ENCODE results near the gene FMNL1. TPM values are rescaled to one million over a fixed set of nuclear protein-coding genes. Genes with fewer than 3 reads are reported as not detected.
"Not testable (repeated sequence)": the region's sequence is repeated elsewhere in the genome, so short reads cannot be mapped to it uniquely, and the experiment has no call there.

Gene FMNL1, protein sequence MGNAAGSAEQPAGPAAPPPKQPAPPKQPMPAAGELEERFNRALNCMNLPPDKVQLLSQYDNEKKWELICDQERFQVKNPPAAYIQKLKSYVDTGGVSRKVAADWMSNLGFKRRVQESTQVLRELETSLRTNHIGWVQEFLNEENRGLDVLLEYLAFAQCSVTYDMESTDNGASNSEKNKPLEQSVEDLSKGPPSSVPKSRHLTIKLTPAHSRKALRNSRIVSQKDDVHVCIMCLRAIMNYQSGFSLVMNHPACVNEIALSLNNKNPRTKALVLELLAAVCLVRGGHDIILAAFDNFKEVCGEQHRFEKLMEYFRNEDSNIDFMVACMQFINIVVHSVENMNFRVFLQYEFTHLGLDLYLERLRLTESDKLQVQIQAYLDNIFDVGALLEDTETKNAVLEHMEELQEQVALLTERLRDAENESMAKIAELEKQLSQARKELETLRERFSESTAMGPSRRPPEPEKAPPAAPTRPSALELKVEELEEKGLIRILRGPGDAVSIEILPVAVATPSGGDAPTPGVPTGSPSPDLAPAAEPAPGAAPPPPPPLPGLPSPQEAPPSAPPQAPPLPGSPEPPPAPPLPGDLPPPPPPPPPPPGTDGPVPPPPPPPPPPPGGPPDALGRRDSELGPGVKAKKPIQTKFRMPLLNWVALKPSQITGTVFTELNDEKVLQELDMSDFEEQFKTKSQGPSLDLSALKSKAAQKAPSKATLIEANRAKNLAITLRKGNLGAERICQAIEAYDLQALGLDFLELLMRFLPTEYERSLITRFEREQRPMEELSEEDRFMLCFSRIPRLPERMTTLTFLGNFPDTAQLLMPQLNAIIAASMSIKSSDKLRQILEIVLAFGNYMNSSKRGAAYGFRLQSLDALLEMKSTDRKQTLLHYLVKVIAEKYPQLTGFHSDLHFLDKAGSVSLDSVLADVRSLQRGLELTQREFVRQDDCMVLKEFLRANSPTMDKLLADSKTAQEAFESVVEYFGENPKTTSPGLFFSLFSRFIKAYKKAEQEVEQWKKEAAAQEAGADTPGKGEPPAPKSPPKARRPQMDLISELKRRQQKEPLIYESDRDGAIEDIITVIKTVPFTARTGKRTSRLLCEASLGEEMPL
- polyA plus RNA-seq (ENCODE audit: insufficient read length in 3 of 3): 10 to 100 TPM in 1 of 3 donors, 1 to 10 TPM in 2; 4.7 to 11.5 (median 6.5) TPM
- long read RNA-seq, donor 1: 0 reads
- long read RNA-seq, donor 2: 0 reads
- long read RNA-seq, donor 3: 0 reads
- long read RNA-seq, donor 4: 0 reads
- long read RNA-seq, donor 5: 0 reads
- long read RNA-seq, donor 6: 0 reads
- long read RNA-seq, donor 7, partial matches to known transcripts: 0 of 7 reads
- long read RNA-seq, donor 7, other reads (novel, unspliced or antisense): 7 of 7 reads
- long read RNA-seq, donor 8: 0 reads
- long read RNA-seq, donor 9: 0 reads
- long read RNA-seq, donor 10: 0 reads
- long read RNA-seq, donor 11: 0 reads
- long read RNA-seq, donor 12: 0 reads
- long read RNA-seq, donor 13: 0 reads
- long read RNA-seq, donor 14: 0 reads
- long read RNA-seq, donor 15: 0 reads
- long read RNA-seq, donor 16: 0 reads

DNA sequence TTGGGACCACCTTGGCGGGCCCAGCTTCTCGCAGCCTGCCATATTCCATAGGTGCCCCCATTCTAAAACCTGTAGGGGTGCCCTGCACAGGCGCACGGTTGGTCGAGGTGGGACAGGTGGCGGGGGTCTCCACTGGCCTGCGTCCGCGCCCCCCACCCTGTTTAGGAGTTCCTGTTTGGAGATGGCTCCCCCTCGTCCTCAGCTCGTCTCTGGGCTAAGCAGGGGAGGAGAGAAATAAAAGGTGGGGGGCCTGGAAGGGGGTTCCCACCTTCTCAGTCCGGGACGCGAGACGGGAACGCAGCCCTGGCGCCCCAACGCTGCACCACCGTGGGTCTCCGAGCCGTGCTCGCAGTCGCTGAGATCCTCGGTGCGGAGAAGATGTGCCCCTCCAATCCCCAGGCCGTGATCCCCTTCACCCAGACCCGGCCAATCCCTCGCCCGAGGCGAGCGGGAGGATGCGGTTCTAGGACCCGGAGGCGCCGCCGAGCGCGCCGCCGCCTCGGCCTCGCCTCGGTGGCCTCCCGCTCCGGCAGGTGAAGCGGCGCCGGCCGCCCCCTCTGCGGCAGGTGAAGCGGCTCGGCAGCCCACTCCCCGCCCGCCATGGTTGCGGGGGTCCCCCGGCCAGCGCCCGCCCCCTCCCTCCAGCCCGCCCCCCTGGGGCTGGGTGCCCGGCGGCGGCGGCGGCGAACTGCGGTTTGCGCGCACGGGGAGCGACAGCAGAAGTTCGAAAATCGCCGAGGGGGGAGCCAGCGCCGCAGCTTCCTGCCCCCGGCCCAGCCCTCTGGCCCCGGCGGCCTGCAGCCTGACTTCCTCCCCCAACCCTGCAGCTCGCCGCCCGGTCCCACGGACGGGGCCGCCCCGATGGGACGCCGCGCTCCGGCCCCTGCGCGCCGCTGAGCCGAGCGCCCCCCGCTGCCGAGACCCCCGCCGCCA lies at the start of gene FMNL1:
TSS of gene FMNL1 (plus strand) at position 805 of the 933 bp plus-strand sequence. CDS start 240 bp downstream, outside the sequence.
- DNase-seq (ENCODE audit: extremely low read depth in 1 of 11, low read depth in 9 of 11, low spot score in 4 of 11): no peak

DNA sequence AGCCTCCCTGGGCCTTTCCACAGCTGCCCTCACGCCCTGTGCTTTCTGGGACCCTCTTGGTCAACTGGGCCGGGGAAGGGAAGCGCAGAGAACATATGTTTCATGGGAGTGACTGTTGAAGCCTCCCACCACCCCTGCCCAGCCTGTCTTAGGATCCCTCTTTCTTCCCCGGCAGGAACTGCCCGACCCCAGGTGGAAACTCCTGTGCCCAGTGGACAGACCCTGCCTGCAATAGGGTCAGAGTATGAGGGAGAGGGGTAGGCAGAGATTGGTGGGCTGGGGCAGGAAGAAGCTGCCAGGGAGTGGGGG lies 49.5 kb upstream of the FMNL1 start:
- DNase-seq (ENCODE audit: extremely low read depth in 1 of 11, low read depth in 9 of 11, low spot score in 4 of 11): no peak

DNA sequence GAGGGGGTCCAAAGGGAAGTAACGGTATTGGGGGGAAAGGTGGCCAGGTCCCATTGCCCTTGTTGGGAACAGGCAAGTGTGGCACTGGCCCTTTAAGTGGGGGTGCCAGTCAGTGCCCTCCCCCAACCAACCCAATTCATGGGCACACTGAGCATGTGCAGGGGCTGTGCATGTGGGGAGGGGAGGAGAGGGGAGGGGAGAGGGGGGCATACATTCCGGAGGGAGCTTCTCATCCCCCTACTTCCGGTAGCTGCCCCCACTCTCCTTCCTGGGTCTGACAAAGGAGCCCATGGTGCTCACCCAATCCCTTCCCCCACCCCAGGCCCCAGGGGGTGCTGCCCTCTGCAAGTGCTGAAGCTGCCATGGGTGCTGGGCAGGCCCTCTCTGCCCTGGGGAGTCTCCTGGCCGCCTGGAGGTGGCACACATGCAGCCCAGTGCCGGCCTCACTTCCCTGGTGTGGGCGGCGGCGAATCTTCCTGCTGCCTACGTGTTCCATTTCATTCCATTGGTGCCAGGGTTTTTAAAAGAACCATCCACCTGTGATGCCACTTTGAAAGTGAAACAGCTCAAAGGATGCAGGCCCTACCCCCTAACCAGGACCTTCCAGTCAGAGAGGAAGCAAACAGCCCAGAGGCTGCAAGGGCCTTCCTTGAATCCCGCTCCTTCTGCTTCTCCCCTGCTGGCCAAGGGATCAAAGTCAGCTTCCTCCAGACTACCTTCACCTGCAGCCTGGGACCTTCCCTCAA lies 49.0 kb upstream of the FMNL1 start:
- peak in 8 of 11 donors; percentile 67 to 87 (median 78) for DNase-seq (ENCODE audit: extremely low read depth in 1 of 11, low read depth in 9 of 11, low spot score in 4 of 11)

- no peak for DNase-seq (ENCODE audit: extremely low read depth in 1 of 11, low read depth in 9 of 11, low spot score in 4 of 11)
Measured at GRCh38 chr17:45175759-45176115, 45.9 kb upstream of the FMNL1 start.

DNA sequence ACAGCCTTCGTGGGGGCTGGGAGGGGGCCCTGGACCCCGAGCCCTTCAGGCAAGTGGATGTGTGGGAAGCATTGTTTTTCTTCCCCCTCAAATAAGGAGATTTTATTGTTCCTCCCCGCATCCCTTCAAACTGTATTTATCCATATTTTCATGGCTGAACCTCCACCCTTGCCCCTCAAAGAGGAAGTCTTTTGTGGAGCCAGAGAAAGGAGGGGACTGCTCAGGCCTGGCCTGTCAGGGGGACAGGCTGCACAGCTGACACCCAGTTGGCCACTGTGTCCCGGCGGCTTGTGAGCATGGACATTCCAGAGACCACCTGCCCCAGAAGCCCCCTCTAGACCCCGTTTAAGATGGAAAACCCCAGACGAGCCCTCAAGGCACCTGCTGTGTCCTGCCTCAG lies 44.1 kb upstream of the FMNL1 start:
- no peak for DNase-seq (ENCODE audit: extremely low read depth in 1 of 11, low read depth in 9 of 11, low spot score in 4 of 11)

DNA sequence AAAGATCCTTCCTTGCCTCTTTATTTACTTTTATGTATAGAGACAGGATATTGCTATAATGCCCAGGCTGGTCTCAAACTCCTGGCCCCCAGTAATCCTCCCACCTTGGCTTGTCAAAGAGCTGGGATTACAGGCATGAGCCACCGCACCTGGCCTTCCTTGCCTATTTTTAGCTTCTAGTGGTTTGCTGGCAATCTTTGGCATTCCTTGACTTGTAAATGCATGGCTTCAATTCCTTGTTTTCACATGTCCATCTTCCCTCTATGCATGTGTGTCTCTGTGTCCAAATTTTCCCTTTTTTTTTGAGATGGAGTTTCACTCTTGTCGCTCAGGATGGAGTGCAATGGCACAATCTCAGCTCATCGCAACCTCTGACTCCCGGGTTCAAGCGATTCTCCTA lies 37.5 kb upstream of the FMNL1 start:
- DNase-seq (ENCODE audit: extremely low read depth in 1 of 11, low read depth in 9 of 11, low spot score in 4 of 11): no peak

DNA sequence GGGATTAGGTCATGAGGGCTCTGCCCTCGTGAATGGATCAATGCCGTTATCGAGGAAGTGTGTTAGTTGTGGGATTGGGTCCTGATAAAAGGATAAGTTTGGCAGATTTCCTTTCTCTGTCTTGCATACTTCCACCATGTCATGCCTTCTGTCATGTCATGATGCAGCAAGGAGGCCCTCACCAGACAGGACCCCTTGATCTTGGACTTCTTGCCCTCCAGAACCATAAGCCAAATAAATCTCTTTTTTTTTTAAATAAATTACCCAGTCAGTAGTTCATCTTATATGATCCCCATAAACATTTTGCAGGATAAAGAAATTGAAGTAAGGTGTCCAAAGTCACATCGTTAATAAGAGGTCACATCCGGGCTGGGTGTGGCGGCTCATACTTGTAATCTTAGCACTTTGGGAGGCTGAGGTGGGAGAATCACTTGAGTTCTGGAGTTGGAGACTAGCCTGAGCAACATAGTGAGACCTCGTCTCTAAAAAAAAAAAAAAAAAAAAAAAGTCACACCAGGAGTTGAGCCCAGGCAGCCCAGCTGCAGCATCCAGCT lies 34.8 kb upstream of the FMNL1 start:
- no peak for DNase-seq (ENCODE audit: extremely low read depth in 1 of 11, low read depth in 9 of 11, low spot score in 4 of 11)

- no peak for DNase-seq (ENCODE audit: extremely low read depth in 1 of 11, low read depth in 9 of 11, low spot score in 4 of 11)
Measured at GRCh38 chr17:45189009-45189408, 32.7 kb upstream of the FMNL1 start.

GRCh38 chr17:45190503-45191255 lies 31.0 kb upstream of the FMNL1 start:
- no peak for DNase-seq (ENCODE audit: extremely low read depth in 1 of 11, low read depth in 9 of 11, low spot score in 4 of 11)

DNA sequence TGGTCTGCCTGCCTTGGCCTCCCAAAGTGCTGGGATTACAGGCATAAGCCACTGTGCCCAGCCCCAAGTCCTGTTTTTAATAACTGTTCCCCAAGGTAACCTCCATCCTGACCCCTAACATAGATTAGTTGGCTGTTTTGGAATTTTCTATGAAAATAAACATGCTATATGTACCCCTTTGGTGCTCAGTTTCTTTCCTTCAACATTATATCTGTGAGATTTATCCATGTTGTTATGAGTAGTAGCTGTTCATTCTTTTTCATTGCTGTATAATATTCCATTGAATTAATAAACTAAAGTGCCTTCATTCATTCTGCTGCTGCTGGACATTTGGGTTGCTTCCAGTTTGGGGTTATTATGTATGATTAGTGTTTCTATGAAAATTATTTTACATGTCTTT lies 26.3 kb upstream of the FMNL1 start:
- no peak for DNase-seq (ENCODE audit: extremely low read depth in 1 of 11, low read depth in 9 of 11, low spot score in 4 of 11)

GRCh38 chr17:45197108-45197507 lies 24.6 kb upstream of the FMNL1 start:
- DNase-seq (ENCODE audit: extremely low read depth in 1 of 11, low read depth in 9 of 11, low spot score in 4 of 11): no peak

DNA sequence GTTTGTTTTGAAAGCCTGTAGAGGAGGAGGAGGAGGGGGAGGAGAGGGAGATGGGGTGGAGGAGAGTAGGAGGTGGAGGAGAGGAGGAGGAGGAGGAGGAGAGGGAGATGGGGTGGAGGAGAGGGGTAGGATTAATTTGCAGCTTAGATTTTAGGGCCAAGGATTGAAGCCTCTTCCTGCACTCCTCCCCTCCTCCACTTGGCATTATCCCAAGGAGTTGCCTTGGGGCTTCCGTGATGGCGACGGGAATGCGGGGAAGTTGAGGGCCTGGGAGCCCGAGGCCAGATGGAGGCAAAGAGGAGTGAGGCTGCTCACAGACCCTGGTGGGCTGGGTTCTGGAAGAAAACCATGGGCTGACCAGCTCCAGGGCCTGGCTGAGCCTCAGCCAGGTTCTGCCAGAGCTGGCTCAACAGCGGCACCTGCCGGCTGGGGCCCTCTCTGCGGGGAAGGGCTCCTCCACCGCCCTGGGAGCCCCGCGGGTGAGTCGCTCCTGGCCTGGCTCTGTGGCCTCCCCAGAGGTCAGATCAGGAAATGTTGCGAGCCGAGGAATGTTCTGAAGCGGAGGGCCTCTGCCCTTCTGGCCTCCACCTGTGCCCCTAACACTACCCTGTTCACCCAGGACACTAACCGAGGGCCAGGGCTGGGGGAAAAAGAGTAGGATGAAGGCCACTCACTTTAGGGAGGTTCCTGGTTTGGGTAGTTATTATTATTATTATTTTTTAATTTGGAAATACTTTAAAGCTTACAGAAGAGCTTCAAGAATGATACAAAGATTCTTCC lies 23.9 kb upstream of the FMNL1 start:
- peak; percentile 69 to 84 (median 75) for DNase-seq (ENCODE audit: extremely low read depth in 1 of 11, low read depth in 9 of 11, low spot score in 4 of 11)

DNA sequence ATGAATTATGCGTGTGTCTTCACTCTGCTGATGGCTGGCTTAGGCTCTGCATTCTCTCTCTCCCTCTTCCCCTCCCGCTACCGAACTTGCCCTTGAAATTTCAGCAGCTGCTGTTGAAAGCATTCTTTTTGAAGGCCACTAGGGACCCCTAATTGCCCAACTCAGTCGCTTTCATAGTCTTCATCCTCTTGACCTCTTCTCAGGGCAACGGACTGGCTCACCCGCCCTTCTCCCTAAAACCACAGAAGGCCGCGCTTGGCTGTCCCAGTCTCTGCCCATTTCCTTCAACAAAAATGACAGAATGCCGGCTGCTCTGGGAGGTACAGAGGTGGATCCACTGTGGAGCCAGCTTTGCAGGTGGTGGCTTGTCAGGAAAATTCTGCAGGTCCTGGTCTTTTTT lies 21.0 kb upstream of the FMNL1 start:
- DNase-seq (ENCODE audit: extremely low read depth in 1 of 11, low read depth in 9 of 11, low spot score in 4 of 11): no peak

DNA sequence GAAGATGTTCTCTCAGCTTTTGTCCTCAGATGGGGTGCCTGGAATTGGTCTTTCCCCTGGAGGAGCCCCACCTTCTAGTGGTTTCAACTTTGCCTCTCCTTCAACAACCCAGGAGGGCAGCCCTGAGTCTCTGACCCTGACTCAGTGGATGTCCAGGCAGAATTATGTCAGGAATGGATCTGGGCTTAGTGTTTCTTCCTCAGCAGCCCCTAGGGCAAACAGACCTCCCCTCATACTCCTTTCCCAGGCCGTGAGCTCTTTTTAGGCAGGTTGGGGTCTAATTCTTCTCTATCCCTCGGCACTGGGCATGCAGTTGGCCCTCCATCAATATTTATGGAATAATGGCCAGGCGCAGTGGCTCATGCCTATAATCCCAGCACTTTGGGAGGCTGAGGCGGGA lies 20.2 kb upstream of the FMNL1 start:
- DNase-seq (ENCODE audit: extremely low read depth in 1 of 11, low read depth in 9 of 11, low spot score in 4 of 11): no peak

DNA sequence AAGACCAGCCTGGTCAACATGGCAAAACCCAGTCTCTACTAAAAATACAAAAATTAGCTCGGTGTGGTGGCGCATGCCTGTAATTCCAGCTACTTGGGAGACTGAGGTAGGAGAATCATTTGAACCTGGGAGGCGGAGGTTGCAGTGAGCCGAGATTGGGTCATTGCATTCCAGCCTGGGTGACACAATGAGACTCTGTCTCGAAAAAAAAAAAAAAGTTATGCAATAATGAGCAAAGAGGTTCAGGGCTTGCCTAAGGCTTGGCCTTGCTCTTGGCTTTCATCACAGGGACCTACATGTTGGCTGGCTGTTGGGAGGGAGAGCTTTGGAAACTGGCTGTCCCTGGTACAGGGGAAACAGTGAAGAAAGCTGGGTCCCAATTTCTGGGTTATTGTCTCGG lies 19.8 kb upstream of the FMNL1 start:
- DNase-seq (ENCODE audit: extremely low read depth in 1 of 11, low read depth in 9 of 11, low spot score in 4 of 11): not testable (repeated sequence)
